Stimulated activated CD8-positive, alpha-beta memory T cell treated with anti-CD3 and anti-CD28 coated beads, Interleukin-7, amount 100 ng/mL, for 24 hours (primary cell): ENCODE data around the gene SPATA6L.

ENCODE experiments used
- DNase-seq: peaks from one replicate; pipeline ENCODE4 v3.0.0-alpha.2; 2020; ENCODE audit warnings: low read depth

Gene SPATA6L

DNA sequence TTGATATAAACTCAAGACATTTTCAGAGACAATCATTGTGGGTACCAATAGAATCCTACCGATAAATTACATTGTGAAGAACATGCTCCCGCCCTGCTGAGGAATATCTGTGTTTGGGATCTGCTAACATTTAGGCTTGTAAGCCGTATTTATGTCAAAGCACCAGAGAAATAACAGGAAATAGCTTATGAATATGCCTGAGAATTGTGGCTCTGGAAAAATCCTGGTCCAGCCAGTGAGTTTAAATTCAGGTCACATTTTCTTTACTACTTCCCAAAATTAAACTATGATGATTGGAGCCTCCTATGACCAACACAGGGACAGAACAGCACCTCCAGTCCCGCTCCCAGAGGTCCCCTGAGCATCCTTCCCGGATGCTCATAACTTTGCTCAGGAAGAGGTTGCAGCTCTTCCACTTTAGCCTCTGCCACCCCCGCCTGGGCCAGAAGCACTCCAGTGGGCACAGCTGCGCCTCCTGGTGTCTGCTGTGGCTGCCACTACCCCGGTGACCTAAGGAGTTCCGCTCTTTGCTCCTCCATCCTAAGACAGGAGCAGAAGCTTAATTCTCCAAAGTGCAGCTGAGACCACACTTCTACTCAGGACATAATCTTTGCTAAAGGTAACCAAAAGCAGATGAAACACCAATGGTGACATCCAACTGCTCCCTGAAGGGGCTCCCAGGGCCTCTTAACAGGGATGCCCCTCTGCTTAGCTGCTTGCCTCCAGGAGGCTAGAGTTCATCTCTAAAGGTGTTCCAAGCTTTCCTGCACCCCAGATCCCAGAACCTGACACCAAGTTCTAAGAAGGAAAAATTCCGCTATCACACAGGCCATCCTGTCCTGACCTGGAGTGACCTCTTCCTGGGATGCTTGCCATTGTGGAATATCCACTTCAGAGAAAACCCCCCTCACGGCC, 117.2 kb downstream of the SPATA6L start:
- no peak for DNase-seq
